Right ventricle myocardium superior (tissue), 1 donor: ENCODE measurements around the gene FBXO17. TPM values are rescaled to one million over a fixed set of nuclear protein-coding genes. Genes with fewer than 3 reads are reported as not detected.
"Not testable (repeated sequence)": the region's sequence is repeated elsewhere in the genome, so short reads cannot be mapped to it uniquely, and the experiment has no call there.

ENCODE experiments used
- ATAC-seq: fragments of 200-7000 bp; cut with Tn5 transposase; one replicate; pipeline ENCODE4 v1.9.1; 2020; ENCODE audit warnings: mild to moderate bottlenecking; ENCODE audit not compliant: poor library complexity
- DNase-seq: peaks from one replicate; pipeline ENCODE4 v3.0.0-alpha.2; 2020
- intact Hi-C: fragments of 100-400 bp; cut with DNase I; formaldehyde crosslinking; loops from one replicate; pipeline ENCODE4 v1.11.2; 2022
- total RNA-seq: library from RNA; stranded (reverse); fragmentation: NEBNext Ultra II Directional; extraction: Animal tissue kit (Norgen Biotek cat#: 25700); gene quantifications from one replicate; pipeline ENCODE4 v1.2.1, GENCODE V29; 2021
- donor health status: DM: no; HTN: yes; CAD: no; lungs with severe emphysema.

Gene FBXO17
- total RNA-seq, 1 donor from 2014 or later: 1.7 TPM

GRCh38 chr19:38949580-38950367 is 25.8 kb downstream of the FBXO17 start:
- DNase-seq (peak; percentile 92), ATAC-seq (peak; percentile 95)
- intact Hi-C loops: loop anchor here (5.0 kb wide), 1 partner anchor 407 kb away; no protein-coding TSS in a partner anchor

- ATAC-seq (no peak), DNase-seq (no peak)
- intact Hi-C loops: no loop called here
Measured at GRCh38 chr19:38946229-38947010, 29.1 kb downstream of the FBXO17 start.

DNA sequence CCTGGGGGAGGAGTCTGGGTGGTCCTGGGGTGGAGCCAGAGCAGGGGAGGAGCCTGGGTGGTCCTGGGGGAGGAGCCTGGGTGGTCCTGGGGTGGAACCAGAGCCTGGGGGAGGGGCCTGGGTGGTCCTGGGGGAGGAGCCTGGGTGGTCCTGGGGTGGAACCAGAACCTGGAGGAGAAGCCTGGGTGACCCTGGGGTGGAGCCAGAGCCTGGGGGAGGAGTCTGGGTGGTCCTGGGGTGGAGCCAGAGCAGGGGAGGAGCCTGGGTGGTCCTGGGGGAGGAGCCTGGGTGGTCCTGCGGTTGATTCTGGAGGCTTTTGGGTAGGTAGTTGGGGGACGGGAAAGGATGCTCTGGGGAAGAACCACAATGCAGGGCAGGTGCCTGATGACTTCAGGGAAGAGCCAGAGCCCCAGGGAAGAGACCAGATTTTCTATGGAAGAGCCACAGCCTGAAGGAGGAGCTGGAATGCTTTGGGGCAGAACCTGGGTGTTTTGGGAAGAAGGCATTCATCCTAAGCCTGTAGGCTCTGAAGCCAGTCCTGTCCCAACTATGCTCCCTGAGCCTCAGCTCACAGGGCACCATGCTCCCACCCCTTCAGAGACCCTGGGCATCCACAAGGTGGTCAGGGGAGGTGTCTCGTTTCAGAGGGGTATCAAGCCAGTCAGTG is 29.8 kb downstream of the FBXO17 start:
- intact Hi-C loops: no loop called here
- ATAC-seq (no peak), DNase-seq (no peak)

DNA sequence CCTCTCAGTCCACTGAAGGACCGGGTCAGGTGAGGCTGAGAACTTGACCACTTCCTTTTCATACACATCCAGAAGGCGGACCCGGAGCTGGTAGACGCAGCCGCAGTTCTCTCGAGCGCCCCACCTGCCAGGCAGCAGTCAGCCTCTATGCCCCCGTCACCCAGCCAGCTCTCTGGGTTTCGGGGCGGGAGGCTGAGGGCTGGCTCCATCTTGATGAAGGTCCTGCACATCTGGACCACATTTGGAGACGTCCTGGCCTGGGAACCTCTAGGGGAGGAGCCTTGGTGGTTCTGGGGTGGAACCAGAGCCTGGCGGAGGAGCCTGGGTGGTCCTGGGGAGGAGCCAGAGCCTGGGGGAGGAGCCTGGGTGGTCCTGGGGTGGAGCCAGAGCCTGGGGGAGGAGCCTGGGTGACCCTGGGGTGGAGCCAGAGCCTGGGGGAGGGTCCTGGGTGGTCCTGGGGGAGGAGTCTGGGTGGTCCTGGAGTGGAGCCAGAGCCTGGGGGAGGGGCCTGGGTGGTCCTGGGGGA is 30.5 kb downstream of the FBXO17 start:
- ATAC-seq: no peak
- intact Hi-C loops: no loop called here
- DNase-seq: no peak

GRCh38 chr19:38942471-38943181 is 32.9 kb downstream of the FBXO17 start:
- DNase-seq (no peak), ATAC-seq (no peak)
- intact Hi-C loops: no loop called here

DNA sequence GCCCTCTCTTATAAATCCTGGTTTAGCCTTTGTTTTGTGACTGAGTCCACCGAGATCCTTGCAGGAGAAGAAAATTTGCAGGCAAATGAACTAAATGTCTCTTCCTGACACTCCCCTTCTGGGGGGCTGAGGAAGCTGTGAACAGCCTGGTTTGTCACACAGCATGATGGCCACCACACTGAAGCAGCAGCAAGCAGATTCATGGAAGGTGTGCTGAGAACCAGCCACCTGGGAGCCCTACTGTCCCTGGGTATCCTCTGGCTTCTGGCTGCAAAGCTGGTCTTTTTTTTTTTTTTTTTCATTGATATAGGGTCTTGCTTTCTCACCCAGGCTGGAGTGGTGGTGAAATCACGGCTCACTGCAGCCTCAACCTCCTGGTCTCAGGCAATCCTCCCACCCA is 33.6 kb downstream of the FBXO17 start:
- ATAC-seq (no peak), DNase-seq (no peak)
- intact Hi-C loops: no loop called here

DNA sequence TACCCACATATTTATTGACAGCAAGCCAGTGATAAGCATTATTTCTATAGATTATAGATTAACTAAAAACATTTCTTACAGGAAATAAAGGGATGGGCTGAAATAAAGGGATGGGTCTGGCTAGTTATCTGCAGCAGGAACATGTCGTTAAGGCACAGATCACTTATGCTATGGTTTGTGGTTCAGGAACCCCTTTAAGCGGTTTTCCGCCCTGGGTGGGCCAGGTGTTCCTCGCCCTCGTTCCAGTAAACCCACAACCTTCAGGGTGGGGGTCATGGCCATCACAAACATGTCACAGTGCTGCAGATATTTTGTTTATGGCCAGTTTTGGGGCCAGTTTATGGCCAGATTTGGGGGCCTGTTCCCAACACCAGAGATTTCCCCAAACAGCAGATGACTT is 34.1 kb downstream of the FBXO17 start:
- DNase-seq, ATAC-seq, intact Hi-C loops: not testable (repeated sequence)

DNA sequence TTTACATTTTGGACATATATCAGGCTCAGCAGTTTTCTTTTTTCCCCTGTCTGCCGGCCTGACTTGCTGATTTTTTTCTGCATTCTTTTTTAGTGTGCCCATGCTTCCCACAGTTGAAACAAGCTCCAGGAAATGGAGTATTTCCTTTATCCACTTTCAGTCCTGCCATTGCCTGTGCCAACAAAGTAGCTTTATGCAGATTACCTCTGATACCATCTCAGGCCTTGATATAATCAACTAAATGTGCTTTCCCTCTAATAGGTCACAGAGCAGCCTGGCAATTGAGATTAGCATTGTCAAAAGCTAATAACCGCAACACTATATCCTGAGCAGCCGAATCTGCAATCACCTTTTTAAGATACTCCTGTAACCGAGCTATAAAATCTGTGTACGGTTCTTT is 35.6 kb downstream of the FBXO17 start:
- intact Hi-C loops: loop anchor here (10.0 kb wide), 1 partner anchor 325 kb away; the partner anchor contains the start of genes EIF3K and MAP4K1
- no peak for DNase-seq
- ATAC-seq: no peak

- DNase-seq (no peak), ATAC-seq (no peak)
- intact Hi-C loops: loop anchor here (10.0 kb wide), 1 partner anchor 319 kb away; the partner anchor contains the start of genes EIF3K and MAP4K1
Measured at GRCh38 chr19:38933544-38933943, 42.0 kb downstream of the FBXO17 start.

DNA sequence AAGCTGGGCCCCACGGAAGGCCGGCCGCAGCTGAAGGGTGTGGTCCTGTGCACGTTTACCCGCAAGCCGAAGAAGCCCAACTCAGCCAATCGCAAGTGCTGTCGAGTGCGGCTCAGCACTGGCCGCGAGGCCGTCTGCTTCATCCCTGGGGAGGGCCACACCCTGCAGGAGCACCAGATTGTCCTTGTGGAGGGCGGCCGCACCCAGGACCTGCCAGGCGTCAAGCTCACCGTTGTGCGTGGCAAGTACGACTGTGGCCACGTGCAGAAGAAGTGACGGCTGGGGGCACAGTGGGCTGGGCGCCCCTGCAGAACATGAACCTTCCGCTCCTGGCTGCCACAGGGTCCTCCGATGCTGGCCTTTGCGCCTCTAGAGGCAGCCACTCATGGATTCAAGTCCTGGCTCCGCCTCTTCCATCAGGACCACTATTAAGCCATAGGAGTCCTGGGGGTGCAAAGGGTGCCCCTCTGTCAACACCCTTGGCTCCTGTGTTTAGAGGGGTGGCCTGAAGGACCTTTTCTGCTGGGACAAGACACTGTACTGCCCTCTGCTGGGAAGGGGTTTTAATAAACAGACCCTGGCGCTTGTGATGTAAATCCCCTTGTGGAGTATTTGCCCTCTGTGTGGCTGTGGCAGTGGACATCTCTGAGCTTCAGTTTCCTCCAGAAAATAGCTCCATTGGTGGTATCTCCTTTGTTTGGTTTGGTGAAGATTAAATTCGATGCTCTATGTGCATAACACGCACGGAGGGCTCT is 42.9 kb downstream of the FBXO17 start:
- intact Hi-C loops: loop anchor here (10.0 kb wide), 1 partner anchor 318 kb away; the partner anchor contains the start of genes EIF3K and MAP4K1
- DNase-seq (no peak), ATAC-seq (no peak)

- no peak for ATAC-seq
- no peak for DNase-seq
- intact Hi-C loops: loop anchor here (10.0 kb wide), 1 partner anchor 317 kb away; the partner anchor contains the start of genes EIF3K and MAP4K1
Measured at GRCh38 chr19:38931521-38931793, 44.1 kb downstream of the FBXO17 start.

- intact Hi-C loops: loop anchor here (10.0 kb wide), 1 partner anchor 316 kb away; the partner anchor contains the start of genes EIF3K and MAP4K1
- peak; percentile 97 for ATAC-seq
Measured at GRCh38 chr19:38930776-38931520, 44.6 kb downstream of the FBXO17 start, which contains the start of gene MRPS12. Gene MRPS12, plus strand, starts transcription at chr19:38930944. Its CDS starts 351 bp downstream, at chr19:38931295.

DNA sequence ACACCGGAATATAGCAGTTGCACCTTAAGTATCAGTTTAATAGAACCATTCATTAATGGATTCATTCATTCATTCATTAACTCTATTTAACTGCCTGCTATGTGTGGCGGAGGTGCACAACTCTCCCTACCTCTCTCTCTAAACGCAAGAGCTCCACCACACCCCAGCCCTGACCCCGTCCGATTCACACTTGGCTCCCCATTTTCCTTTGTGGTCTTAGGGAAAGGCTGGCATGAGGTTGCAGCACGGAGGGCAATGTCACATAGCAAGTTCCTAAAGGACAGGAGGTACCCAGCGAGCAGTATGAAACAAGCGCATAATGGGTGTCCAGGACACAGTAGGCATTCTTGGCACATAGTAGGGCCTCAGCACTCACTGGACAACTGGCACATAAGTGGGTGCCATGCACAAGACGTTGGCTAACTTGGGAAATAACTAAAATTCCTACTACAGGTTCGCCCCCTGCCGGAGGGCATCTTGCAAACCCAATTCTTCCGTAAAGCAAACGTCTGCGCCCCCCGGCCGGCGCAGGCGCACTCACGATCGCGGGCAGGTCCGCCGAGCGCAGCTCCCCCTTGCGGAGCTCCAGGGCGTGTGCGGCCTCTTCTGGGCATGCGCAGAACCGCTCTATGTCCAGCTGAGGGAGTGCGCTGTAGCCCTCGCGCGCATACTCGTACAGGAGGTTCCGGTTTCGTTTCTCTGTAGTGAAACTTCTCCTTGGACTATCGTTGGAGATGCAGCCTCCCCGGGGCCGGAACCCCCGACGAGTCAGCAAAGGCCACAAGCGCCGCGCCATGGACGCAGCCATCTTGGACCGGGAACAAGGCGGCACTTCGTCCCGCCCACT is 45.4 kb downstream of the FBXO17 start, which contains the start of gene SARS2:
Gene SARS2 (minus strand): TSS at position 835 of the 847 bp plus-strand sequence. CDS start 27 bp downstream, at position 808.
- intact Hi-C loops: loop anchor here (10.0 kb wide), 2 partner anchors 315 to 525 kb away; partner anchors contain the start of genes EIF3K, FAM98C and MAP4K1
- peak; percentile 95 for DNase-seq
- peak; percentile 94 for ATAC-seq

More at GRCh38 chr19:38930776-38931520, 44.6 kb downstream of the FBXO17 start, which contains the start of gene MRPS12:
- DNase-seq: peak; percentile 99

DNA sequence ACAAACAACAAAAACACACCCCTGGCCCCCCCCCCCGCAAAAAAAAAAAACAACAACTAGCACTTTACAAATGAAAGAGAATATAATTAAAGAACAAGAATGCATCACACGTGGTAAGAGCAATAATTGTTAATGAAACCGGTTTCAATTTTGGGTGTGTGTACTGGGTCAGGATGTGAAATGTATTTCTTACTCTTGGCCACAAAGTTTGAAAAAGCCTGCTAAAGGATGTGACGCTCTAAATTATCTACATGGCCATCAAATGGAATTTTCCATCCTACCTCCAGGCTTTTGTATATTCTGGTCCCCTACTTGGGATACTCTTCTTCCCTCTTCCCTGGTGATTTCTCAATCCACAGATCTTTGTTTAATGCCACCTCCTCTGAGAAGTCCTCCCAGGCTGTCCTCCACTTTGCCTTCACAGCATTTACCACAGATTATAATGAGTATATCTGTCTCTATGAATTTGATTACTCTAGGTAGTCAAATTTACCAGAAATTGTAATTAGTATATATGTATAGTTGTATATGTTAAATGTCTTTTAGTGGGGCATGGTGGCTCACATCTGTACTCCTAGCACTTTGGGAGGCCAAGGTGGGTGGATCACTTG is 47.0 kb downstream of the FBXO17 start:
- ATAC-seq (no peak), DNase-seq (no peak)
- intact Hi-C loops: loop anchor here (10.0 kb wide), 1 partner anchor 524 kb away; the partner anchor contains the start of gene FAM98C

DNA sequence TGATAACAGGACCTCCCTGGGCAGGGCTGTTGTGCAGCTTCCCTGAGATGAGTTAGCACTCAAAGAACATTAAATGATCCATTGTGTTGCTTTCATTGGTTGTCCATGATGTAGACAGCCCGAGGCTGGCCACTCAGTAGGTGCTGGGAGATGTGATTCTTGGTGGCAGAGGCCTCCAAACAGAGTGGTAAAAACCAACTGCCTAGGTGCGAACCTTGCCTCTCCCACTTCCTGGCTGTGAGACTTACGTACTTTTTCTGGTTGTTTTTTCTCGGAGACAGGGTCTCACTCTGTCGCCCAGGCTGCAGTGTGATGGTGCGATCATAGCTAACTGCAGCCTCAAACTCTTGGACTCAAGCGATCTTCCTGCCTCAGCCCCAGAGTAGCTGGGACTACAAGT is 51.2 kb downstream of the FBXO17 start:
- ATAC-seq (no peak), DNase-seq (no peak)
- intact Hi-C loops: loop anchor here (10.0 kb wide), 1 partner anchor 520 kb away; the partner anchor contains the start of gene FAM98C
